Mucosa of rectum (tissue), 2 donors: ENCODE data around the gene ASRGL1.
A peak's percentile ranks its signal among the peaks of the same experiment; 100 is the strongest.

Experiments
- H3K27ac ChIP-seq, 2 donors: one replicate each; pipeline ENCODE4 v1.7.0; 2013; ENCODE audit warnings: inconsistent platforms in 2 of 2, low read depth in 2 of 2, low read length in 2 of 2
- H3K27me3 ChIP-seq, 2 donors: one replicate each; pipeline ENCODE4 v1.7.0; 2013; ENCODE audit warnings: low read length in 2 of 2; ENCODE audit not compliant: control insufficient read depth in 2 of 2, insufficient read depth in 2 of 2
- H3K36me3 ChIP-seq, 2 donors: one replicate each; pipeline ENCODE4 v1.7.0; 2013; ENCODE audit warnings: low read length in 2 of 2; ENCODE audit not compliant: control insufficient read depth in 2 of 2, insufficient read depth in 2 of 2
- H3K4me1 ChIP-seq, 2 donors: one replicate each; pipeline ENCODE4 v1.7.0; 2013; ENCODE audit warnings: low read length in 2 of 2, mild to moderate bottlenecking in 1 of 2; ENCODE audit not compliant: control insufficient read depth in 2 of 2, insufficient read depth in 2 of 2
- H3K4me3 ChIP-seq, 2 donors: one replicate each; pipeline ENCODE4 v1.7.0; 2013; ENCODE audit warnings: low read length in 2 of 2
- H3K9ac ChIP-seq, 2 donors: one replicate each; pipeline ENCODE4 v1.7.0; 2013; ENCODE audit warnings: low read length in 2 of 2, low read depth in 1 of 2, mild to moderate bottlenecking in 1 of 2
- H3K9me3 ChIP-seq, 2 donors: one replicate each; pipeline ENCODE4 v1.7.0; 2013; ENCODE audit warnings: low read length in 2 of 2; ENCODE audit not compliant: control insufficient read depth in 2 of 2
- donor health status: healthy.
- donor health status: Normal muscosa, but diverticular disease.

Gene ASRGL1

DNA sequence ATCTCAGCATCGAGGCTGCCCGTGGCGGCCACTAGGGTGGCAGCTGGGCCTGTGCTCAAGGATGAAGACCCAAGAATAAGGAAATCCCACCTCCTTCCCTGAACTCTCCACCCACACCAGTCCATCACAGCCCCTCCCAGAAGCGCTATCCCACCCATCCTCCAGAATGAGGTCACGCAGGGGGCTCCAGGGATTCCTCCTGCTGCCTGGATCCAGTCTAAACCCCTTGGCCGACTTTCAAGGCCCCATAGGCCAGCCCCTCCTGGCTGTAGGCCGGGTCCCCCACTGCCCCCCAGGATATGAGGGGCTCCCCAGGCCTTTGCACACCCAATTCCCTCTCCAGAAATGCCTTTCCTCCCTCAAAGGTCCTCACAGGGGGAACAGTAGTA lies 62.6 kb downstream of the ASRGL1 start:
- peaks cover 28 to 30% of the 10 kb centered on the region in 2 donors for H3K4me1 ChIP-seq
- H3K27me3 ChIP-seq, result no peaks in the 10 kb centered on the region
- peak overlapping the region; percentile 24 to 26 for H3K9ac ChIP-seq
- H3K9me3 ChIP-seq, result no peaks in the 10 kb centered on the region
- H3K4me3 ChIP-seq, result no peak overlapping the region
- H3K36me3 ChIP-seq, result no peaks in the 10 kb centered on the region
- H3K27ac ChIP-seq, result peak overlapping the region; percentile 62 to 82

GRCh38 chr11:62400281-62400680 lies 63.0 kb downstream of the ASRGL1 start:
- Histone ChIP-seq H3K4me1 (peaks cover 25 to 30% of the 10 kb centered on the region in 2 donors), H3K4me3 (no peak overlapping the region), H3K9ac (peak overlapping the region in 1 of 2 donors; percentile 13), H3K27ac (peak overlapping the region; percentile 62 to 82), H3K9me3 (no peaks in the 10 kb centered on the region), H3K36me3 (no peaks in the 10 kb centered on the region), H3K27me3 (no peaks in the 10 kb centered on the region)

- Histone ChIP-seq H3K9me3 (no peaks in the 10 kb centered on the region), H3K27ac (peak overlapping the region; percentile 62 to 82), H3K9ac (peak overlapping the region in 1 of 2 donors; percentile 13), H3K27me3 (no peaks in the 10 kb centered on the region), H3K4me1 (peaks cover 24 to 30% of the 10 kb centered on the region in 2 donors), H3K4me3 (no peak overlapping the region), H3K36me3 (no peaks in the 10 kb centered on the region)
Measured at GRCh38 chr11:62400760-62401159, 63.5 kb downstream of the ASRGL1 start.

- peak overlapping the region; percentile 46 to 62 for H3K27ac ChIP-seq
- peak overlapping the region in 1 of 2 donors; percentile 13 for H3K9ac ChIP-seq
- H3K4me3 ChIP-seq, result no peak overlapping the region
- no peaks in the 10 kb centered on the region for H3K27me3 ChIP-seq
- no peaks in the 10 kb centered on the region for H3K36me3 ChIP-seq
- H3K4me1 ChIP-seq, result peaks cover 24 to 30% of the 10 kb centered on the region in 2 donors
- H3K9me3 ChIP-seq, result no peaks in the 10 kb centered on the region
Measured at GRCh38 chr11:62401356-62401755, 64.1 kb downstream of the ASRGL1 start.

GRCh38 chr11:62401811-62402210 lies 64.6 kb downstream of the ASRGL1 start:
- no peak overlapping the region for H3K9ac ChIP-seq
- no peak overlapping the region for H3K4me3 ChIP-seq
- no peaks in the 10 kb centered on the region for H3K36me3 ChIP-seq
- H3K9me3 ChIP-seq, result no peaks in the 10 kb centered on the region
- H3K27me3 ChIP-seq, result no peaks in the 10 kb centered on the region
- peaks cover 24 to 30% of the 10 kb centered on the region in 2 donors for H3K4me1 ChIP-seq
- H3K27ac ChIP-seq, result peak overlapping the region; percentile 6 to 46

GRCh38 chr11:62402226-62402959 lies 65.1 kb downstream of the ASRGL1 start:
- H3K27ac ChIP-seq, result peak overlapping the region; percentile 6 to 46
- H3K9me3 ChIP-seq, result no peaks in the 10 kb centered on the region
- peak overlapping the region in 1 of 2 donors; percentile 29 for H3K4me3 ChIP-seq
- H3K9ac ChIP-seq, result no peak overlapping the region
- H3K4me1 ChIP-seq, result peaks cover 24 to 30% of the 10 kb centered on the region in 2 donors
- H3K36me3 ChIP-seq, result no peaks in the 10 kb centered on the region
- no peaks in the 10 kb centered on the region for H3K27me3 ChIP-seq

- H3K4me3 ChIP-seq, result no peak overlapping the region
- H3K9me3 ChIP-seq, result no peaks in the 10 kb centered on the region
- no peaks in the 10 kb centered on the region for H3K36me3 ChIP-seq
- H3K4me1 ChIP-seq, result peaks cover 24 to 30% of the 10 kb centered on the region in 2 donors
- H3K27ac ChIP-seq, result peak overlapping the region in 1 of 2 donors; percentile 11
- H3K9ac ChIP-seq, result no peak overlapping the region
- H3K27me3 ChIP-seq, result no peaks in the 10 kb centered on the region
Measured at GRCh38 chr11:62402960-62403730, 65.9 kb downstream of the ASRGL1 start.

DNA sequence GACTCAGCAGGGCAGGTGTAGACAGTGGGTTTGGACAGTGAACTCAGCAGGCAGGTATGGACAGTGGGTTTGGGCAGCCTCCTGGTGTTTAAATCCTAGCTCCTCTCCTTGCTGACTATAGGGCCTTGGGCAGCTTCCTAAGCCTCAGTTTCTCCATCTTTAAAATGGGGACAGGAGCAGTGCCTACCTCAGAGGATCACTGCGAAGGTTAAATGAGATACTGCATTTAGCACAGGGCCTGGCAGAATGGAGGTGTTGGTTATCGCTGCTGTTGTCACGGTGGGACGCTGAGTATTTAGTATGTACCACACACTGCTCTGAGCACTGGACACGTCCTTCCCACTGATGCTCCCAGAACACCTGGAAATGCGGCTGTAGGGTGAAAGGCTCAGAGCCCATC lies 67.2 kb downstream of the ASRGL1 start:
- H3K9ac ChIP-seq, result no peak overlapping the region

DNA sequence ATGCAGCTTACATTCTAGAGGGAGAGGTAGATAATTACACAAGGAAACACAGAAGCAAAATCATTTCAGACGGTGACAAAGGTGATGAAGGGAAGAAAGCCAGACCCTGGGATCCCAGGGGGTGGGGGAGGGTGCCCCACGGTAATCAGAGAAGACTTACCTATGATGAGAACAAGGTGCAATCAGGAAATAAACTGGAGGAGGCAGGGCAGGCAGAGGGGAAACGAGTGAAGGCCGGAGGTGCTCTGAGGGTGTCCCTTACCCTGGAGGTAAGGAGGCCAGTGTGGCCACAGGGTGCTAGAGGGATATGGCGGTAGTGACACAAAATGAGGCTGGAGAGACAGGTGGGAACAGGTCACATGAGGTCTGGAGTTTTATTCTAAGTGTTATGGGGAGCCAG lies 67.7 kb downstream of the ASRGL1 start:
- H3K9me3 ChIP-seq, result no peaks in the 10 kb centered on the region

More for the DNA sequence above, 67.2 kb downstream of the ASRGL1 start:
- Histone ChIP-seq H3K4me3 (no peak overlapping the region), H3K9me3 (no peaks in the 10 kb centered on the region), H3K27me3 (no peaks in the 10 kb centered on the region), H3K36me3 (no peaks in the 10 kb centered on the region), H3K27ac (no peak overlapping the region), H3K4me1 (peaks cover 23 to 26% of the 10 kb centered on the region in 2 donors)

DNA sequence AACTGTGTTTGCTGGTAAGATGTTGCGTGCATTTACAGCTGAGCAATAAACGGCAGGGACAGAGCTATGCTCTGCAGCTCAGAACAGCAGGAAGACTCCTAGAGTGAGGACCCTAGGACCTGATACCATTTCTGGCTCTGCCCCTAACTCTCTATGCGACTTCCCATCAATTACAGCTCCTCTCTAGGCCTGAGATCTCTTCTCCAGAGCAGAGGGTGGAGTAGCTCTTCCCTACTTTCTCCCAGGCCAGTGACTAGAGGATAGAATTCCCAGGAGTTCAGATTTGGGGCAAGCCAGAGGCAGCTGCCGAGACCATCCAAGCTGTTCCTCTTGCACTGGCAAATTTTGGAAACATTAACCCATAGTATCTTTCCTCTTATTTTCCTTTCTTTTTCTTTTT lies 68.8 kb downstream of the ASRGL1 start:
- no peak overlapping the region for H3K27ac ChIP-seq
- H3K9me3 ChIP-seq, result no peaks in the 10 kb centered on the region
- no peak overlapping the region for H3K9ac ChIP-seq
- no peak overlapping the region for H3K4me3 ChIP-seq
- H3K4me1 ChIP-seq, result peaks cover 10 to 16% of the 10 kb centered on the region in 2 donors
- H3K27me3 ChIP-seq, result no peaks in the 10 kb centered on the region
- no peaks in the 10 kb centered on the region for H3K36me3 ChIP-seq

More for the DNA sequence above, 67.7 kb downstream of the ASRGL1 start:
- Histone ChIP-seq H3K4me3 (no peak overlapping the region), H3K27me3 (no peaks in the 10 kb centered on the region), H3K9ac (no peak overlapping the region), H3K27ac (no peak overlapping the region), H3K4me1 (peaks cover 18 to 23% of the 10 kb centered on the region in 2 donors), H3K36me3 (no peaks in the 10 kb centered on the region)
